HG03139 (cell line): ENCODE data around the gene LCN15.
"Not testable (repeated sequence)": the region's sequence is repeated elsewhere in the genome, so short reads cannot be mapped to it uniquely, and the experiment has no call there.

Experiments
- ATAC-seq: cut with Tn5 transposase; IDR thresholded peaks from one replicate; pipeline ENCODE4 v1.9.1; 2021; ENCODE audit not compliant: unreplicated experiment

The LCN15 gene

GRCh38 chr9:136722969-136723356, 41.4 kb downstream of the LCN15 start:
- no peak for ATAC-seq

DNA sequence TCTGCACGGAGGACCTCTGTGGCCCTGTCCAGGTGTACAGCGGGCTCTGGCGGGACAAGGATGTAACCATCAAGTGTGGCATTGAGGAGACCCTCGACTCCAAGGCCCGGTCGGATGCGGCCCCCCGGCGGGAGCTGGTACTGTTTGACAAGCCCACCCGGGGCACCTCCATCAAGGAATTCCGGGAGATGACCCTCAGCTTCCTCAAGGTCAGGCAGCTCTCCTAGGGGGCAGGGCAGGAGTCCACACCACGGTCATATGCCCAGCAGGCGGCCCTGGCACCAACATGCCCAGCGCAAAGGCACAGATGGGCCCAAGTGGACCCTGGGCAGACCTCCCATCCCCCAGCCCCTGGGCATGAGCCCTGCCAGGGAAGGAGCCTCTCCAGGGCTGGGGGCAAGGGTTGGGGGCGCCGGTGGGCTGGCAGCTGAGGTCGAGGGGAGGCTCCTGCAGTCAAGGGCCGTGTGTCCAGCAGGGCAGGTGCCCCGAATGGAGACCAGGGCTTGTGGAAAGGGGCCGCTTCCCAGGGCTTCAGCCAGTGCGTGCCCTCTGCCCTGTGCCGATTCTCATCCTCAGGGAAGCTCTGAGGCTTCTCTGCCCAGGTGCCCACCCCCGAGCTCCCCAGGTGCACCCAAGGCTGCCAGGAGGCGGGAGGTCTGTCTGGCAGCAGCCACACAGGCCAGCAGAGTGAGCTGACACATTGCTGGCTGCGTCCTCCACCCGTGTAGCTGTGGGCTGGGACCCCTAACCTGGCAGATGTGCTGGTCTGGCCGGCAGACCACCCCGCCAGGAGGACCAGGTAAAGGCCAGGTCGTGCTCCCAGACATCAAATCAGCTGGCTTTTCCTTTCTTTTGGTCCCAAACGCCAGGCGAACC, 42.0 kb downstream of the LCN15 start:
- ATAC-seq: no peak

- ATAC-seq: no peak
Measured at GRCh38 chr9:136721339-136722092, 42.8 kb downstream of the LCN15 start.

DNA sequence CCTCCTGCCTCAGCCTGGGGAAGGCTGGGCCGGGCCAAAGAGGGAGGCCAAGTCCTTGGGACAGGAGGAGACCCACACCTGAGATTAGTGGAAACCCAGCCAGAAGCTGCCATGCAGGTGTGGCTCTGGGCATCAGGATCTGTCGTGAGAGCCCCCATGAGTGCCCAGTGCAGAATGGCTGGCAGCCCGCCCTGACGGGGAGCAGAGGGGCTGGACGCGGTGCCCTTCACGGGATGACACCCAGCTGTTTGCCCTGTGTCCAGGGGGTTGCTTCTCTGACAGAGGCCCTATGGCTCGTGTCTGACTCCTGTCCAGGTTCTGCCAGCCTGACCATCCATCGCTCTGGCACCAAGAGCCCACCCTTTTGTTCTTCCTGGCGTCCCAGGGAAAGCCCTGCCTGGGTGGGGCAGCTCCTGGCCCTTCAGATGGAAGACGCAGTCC, 43.4 kb downstream of the LCN15 start:
- no peak for ATAC-seq

DNA sequence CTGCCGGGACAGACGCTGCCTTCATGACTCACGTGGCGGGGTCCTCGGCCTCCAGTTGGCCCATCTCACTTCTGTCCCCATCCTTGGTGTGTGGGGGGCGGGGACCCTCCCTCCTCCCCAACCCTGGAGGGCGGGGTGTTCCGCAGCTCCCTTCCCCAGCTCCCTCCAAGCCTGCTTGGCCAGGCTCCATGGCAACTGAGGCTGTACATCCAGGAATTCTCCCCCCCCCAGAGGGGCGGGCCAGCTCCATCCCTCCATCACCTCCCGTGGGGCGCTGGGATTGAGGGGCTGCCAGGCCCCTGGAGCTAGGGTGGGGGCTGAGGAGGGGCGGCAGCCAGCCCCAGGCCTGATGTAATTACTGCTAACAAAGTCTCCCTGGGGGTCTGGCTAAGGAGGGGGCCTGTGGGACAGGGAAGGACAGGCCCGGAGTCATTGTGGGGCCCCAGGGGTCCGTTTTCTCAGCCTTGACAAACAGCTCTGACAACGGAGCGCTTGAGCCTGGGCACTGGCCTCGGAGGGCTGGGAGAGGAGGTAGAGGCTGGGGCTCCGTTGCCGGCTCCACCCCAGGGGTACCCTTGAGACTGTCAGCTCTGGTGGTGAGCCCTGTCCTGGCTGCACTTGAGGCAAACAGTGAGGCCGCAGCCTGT, 43.9 kb downstream of the LCN15 start:
- no peak for ATAC-seq

DNA sequence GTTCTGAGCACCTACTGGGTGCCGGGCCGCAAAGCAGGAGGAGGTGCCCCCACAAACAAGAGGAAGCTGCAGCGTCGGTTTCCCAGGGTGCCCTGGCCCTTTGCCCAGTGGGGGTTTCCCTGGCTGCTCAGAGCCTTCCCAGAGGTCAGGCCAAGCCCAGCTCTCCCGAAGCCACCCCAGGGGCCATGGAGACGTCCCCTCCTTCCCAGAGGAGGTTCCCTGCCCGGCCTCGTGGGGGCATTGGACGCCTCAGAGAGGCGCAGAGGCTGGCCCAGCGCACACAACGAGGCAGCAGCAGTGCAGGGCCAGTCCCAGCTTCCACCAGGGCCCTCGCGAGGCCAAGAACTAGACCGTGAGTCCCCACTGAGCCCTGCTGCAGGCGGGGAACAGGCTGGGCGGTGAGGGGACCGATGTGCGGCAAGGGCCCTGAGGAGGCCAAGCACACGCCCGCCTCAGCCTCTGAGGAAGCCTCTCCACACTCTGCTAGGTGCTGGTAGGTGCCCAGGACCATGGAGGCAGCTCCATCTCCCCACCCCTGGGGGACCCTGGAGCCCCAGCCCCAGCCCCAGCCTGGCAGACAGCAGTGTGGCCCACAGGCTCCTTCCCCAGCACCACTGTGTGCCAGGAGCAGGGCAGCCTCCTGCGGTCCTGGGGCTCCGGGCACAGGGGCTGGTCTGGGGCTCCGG, 45.0 kb downstream of the LCN15 start:
- ATAC-seq: no peak

DNA sequence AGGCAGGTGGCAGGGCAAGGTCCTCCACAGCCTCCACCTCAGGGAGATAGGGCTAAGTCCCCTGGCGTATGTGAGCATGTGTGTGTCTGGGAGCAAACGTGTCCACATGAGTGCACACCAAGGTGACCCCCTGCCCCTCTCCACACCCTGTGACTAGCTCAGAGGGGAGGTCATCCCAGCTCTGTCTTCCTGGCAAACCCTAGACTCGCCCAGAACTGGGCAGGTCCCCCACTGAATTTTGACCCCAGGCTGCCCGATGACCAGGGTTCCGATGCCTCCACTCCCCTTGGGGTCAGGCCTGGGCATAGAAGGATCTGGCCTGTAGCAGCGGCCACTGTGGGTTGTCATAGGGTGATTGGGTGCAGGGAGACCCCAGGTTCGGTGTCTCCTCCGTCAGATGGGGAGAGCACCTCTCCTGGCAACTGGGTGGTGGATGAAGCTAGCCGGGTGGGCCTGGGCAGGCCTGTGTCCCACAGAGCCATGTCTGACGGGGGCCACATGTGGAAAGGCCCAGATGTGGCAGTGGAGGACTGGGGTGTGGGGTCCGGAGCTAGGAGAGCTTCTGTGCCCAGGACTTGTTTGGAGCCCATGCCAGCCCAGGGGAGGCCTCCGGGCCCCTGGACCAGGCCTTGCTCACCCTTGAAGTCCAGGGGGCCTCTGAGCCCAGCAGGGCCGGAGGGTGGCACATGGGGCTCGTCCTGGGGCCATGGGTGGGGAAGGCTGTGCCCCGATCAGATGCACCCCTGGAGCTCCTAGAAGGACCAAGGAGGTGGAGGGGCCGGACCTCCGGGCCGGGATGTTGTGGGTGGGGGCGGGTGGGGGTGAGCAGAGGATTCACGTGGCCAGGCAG, 45.7 kb downstream of the LCN15 start:
- ATAC-seq: no peak

- ATAC-seq: no peak
Measured at GRCh38 chr9:136717399-136717798, 46.9 kb downstream of the LCN15 start.

DNA sequence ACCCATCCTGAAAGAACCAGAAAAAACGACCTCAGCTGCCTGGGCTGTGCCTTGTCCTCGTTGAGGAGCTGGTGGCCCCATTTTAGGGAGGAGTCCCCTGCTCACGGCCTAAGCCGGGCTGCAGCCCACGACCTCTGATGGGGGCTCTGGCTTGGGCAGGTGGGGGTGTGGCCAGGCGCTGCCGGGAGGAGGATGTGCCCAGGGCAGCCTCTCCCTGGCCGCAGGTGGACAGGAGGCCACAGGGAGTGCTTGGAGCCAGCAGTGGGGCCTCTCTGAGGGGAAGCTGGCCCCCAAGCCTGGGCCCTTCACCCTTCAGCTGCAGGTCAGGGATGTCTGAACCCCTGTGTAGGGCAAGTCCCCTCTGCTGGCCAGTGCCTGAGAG, 49.4 kb downstream of the LCN15 start:
- ATAC-seq: no peak

DNA sequence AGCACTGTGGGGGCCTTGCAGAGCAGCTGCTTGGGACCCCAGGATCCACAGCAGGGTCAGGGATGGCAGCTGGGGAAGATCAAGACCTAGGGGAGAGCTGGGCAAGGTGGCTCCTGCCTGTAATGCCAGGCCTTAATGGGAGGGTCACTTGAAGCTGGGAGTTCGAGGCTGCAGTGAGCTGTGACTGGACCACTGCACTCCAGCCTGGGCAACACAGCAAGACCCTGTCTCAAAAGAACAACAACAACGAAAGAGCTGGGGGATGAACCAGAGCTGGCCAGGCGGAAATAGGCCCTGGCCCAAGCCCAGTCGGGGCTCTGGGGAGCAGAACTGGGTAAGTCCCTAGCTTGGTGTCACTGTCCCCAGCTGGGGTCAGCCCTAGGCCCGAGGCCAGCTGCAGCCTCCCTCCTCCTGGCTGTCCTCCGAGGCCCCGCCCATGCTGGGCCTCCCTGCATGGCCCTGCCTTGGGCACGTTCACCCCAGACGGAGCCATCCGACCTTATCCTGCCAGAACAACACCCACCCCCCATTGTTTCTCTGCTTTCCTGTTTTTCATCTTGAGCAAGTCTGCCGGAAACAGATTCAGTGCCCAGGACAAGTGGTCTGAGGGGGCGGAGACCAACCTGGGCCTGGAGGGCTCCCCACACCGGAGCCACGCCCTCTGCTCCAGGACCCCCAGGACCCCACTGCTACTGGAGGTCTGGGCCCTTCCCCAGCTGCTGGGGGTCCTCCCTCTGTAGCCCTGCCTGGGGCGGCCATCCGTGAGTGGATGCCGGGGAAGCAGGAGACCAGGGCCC, 50.0 kb downstream of the LCN15 start:
- ATAC-seq: no peak

DNA sequence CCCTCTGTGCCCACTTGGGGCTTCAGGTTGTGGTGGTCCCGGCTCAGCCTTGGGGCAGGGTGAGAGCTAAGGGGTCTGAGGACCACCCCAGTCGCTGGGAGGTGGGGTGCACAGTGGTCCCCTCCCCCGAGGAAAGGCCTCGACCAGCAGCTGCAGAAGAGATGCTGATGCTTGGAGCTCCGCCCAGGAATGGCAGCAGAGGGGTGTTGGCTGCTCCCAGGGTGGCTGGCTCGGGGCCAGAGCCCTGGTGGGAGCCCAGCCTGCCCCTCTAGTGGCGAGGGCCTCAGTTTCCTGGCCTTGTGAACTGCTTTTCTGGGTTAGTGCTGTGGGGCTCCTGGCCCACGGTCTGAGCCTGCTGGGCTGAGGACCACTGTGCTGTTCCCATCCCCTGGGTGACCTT, 50.8 kb downstream of the LCN15 start:
- no peak for ATAC-seq

GRCh38 chr9:136712690-136713544, 51.4 kb downstream of the LCN15 start:
- ATAC-seq: no peak

GRCh38 chr9:136711751-136712689, 52.3 kb downstream of the LCN15 start, which contains the start of gene DIPK1B:
TSS of gene DIPK1B (plus strand) at chr9:136712572. CDS start at chr9:136712666, 94 bp downstream.
- ATAC-seq: no peak

DNA sequence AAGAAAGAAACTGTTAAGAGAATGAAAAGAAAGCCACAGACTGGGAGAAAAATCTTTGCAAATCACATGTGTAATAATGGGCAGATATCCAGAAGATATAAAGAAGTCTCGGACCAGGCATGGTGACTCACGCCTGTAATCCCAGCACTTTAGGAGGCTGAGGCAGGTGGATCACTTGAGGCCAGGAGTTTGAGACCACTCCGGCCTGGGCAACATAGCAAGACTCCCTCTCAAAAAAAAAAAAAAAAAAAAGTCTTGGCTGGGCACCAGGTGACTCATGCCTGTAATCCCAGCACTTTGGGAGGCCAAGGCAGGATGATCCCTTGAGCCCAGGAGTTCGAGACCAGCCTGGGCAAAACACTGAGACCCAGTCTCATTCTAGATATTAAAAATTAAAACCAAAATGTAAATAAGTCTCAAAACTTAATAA, 53.1 kb downstream of the LCN15 start:
- not testable (repeated sequence) for ATAC-seq

DNA sequence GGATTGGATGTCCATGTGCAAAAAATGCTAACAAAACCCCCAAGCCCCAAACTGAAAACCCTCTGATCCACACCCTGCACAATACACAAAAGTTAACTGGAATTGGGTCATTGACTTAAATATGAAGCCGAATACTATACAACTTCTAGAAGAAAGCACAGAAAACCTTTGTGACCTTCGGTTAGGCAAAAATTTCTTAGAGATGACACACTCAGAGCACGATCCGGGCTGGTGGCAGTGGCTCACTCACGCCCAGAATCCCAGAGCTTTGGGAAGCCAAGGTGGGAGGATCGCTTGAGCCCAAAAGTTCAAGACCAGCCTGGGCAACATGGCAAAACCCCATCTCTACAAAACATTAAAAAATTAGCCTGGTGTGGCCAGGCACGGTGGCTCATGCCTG, 53.8 kb downstream of the LCN15 start:
- ATAC-seq: no peak
